GM18520 (cell line): ENCODE data around the gene SNX30.

Source experiments
- ATAC-seq: cut with Tn5 transposase; IDR thresholded peaks from one replicate; pipeline ENCODE4 v1.9.1; 2021; ENCODE audit not compliant: unreplicated experiment

Gene SNX30

GRCh38 chr9:112777914-112778313, 27.4 kb downstream of the SNX30 start:
- ATAC-seq = no peak

GRCh38 chr9:112780450-112781036, 30.0 kb downstream of the SNX30 start:
- ATAC-seq = no peak

GRCh38 chr9:112782218-112782617, 31.7 kb downstream of the SNX30 start:
- ATAC-seq = no peak

GRCh38 chr9:112783551-112783954, 33.0 kb downstream of the SNX30 start:
- no peak for ATAC-seq

- no peak for ATAC-seq
These were observed 33.6 kb downstream of the SNX30 start for GRCh38 chr9:112784020-112784785.

- no peak for ATAC-seq
These were observed 35.4 kb downstream of the SNX30 start for GRCh38 chr9:112785986-112786385.

GRCh38 chr9:112786829-112787520, 36.4 kb downstream of the SNX30 start:
- ATAC-seq = no peak

GRCh38 chr9:112787978-112788377, 37.4 kb downstream of the SNX30 start:
- ATAC-seq = no peak

GRCh38 chr9:112789473-112789872, 38.9 kb downstream of the SNX30 start:
- ATAC-seq = no peak

- ATAC-seq = no peak
These were observed 39.6 kb downstream of the SNX30 start for GRCh38 chr9:112789891-112790774.

- no peak for ATAC-seq
These were observed 42.1 kb downstream of the SNX30 start for GRCh38 chr9:112792670-112793069.

- no peak for ATAC-seq
These were observed 42.8 kb downstream of the SNX30 start for GRCh38 chr9:112793213-112793810.

GRCh38 chr9:112794731-112795130, 44.2 kb downstream of the SNX30 start:
- no peak for ATAC-seq

GRCh38 chr9:112795921-112796320, 45.4 kb downstream of the SNX30 start:
- ATAC-seq = no peak

GRCh38 chr9:112796485-112796884, 45.9 kb downstream of the SNX30 start:
- ATAC-seq = no peak

GRCh38 chr9:112809351-112809848, 58.8 kb downstream of the SNX30 start:
- ATAC-seq = peak; percentile 99

- ATAC-seq = no peak
These were observed 59.3 kb downstream of the SNX30 start for GRCh38 chr9:112809906-112810305.

- ATAC-seq = no peak
These were observed 60.3 kb downstream of the SNX30 start for GRCh38 chr9:112810696-112811490.

GRCh38 chr9:112811518-112811917, 61.0 kb downstream of the SNX30 start:
- ATAC-seq = no peak

GRCh38 chr9:112815868-112816267, 65.3 kb downstream of the SNX30 start:
- ATAC-seq = no peak
